ENCODE data around the gene NDUFA12. TPM values are rescaled to one million over a fixed set of nuclear protein-coding genes. Genes with fewer than 3 reads are reported as not detected.

Gene NDUFA12
- total RNA-seq, 1 donor from 2014 or later, result 15.1 TPM

DNA sequence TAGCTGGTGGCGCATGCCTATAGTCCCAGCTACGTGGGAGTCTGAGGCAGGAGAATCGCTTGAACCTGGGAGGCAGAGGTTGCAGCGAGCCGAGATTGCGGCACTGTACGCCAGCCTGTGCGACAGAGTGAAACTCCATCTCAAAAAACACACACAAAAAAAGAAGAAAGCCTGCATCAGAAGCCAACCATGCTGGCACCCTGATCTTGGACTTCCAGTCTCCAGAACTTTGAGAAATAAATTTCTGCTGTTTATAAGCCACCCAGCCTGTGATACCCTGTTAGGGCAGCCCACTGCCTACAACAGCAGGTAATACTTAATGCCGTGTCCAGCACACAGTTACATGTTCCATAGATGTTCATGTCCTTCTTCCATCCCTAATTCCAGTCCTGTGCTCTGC, 62.7 kb downstream of the NDUFA12 start:
- H3K27ac ChIP-seq, result no peak overlapping the region
- no peak overlapping the region for H3K4me3 ChIP-seq
- TF ChIP-seq, protein P1, sequence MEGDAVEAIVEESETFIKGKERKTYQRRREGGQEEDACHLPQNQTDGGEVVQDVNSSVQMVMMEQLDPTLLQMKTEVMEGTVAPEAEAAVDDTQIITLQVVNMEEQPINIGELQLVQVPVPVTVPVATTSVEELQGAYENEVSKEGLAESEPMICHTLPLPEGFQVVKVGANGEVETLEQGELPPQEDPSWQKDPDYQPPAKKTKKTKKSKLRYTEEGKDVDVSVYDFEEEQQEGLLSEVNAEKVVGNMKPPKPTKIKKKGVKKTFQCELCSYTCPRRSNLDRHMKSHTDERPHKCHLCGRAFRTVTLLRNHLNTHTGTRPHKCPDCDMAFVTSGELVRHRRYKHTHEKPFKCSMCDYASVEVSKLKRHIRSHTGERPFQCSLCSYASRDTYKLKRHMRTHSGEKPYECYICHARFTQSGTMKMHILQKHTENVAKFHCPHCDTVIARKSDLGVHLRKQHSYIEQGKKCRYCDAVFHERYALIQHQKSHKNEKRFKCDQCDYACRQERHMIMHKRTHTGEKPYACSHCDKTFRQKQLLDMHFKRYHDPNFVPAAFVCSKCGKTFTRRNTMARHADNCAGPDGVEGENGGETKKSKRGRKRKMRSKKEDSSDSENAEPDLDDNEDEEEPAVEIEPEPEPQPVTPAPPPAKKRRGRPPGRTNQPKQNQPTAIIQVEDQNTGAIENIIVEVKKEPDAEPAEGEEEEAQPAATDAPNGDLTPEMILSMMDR (IDR thresholded peaks at IDR 0.05), result no peak
- no peaks in the 10 kb centered on the region for H3K9me3 ChIP-seq
- intact Hi-C loops (cut with DNase I), result no loop called here
- H3K36me3 ChIP-seq, result no peaks in the 10 kb centered on the region
- no peaks in the 10 kb centered on the region for H3K27me3 ChIP-seq
- no peaks in the 10 kb centered on the region for H3K4me1 ChIP-seq
- no peak for DNase-seq (ENCODE audit: low spot score in 2 of 2)

GRCh38 chr12:94938583-94938982, 64.9 kb downstream of the NDUFA12 start:
- Histone ChIP-seq H3K27me3 (no peaks in the 10 kb centered on the region), H3K36me3 (no peaks in the 10 kb centered on the region), H3K4me1 (no peaks in the 10 kb centered on the region), H3K9me3 (no peaks in the 10 kb centered on the region), H3K27ac (no peak overlapping the region), H3K4me3 (no peak overlapping the region)
- TF ChIP-seq, protein P1 (IDR thresholded peaks at IDR 0.05), result no peak
- DNase-seq (ENCODE audit: low spot score in 2 of 2), result no peak
- intact Hi-C loops (cut with DNase I), result no loop called here

- no peaks in the 10 kb centered on the region for H3K9me3 ChIP-seq
- no peaks in the 10 kb centered on the region for H3K36me3 ChIP-seq
- H3K4me3 ChIP-seq, result no peak overlapping the region
- no peaks in the 10 kb centered on the region for H3K4me1 ChIP-seq
- TF ChIP-seq, protein P1 (IDR thresholded peaks at IDR 0.05), result no peak
- no peaks in the 10 kb centered on the region for H3K27me3 ChIP-seq
- no peak for DNase-seq (ENCODE audit: low spot score in 2 of 2)
- intact Hi-C loops (cut with DNase I), result no loop called here
- no peak overlapping the region for H3K27ac ChIP-seq
Measured at GRCh38 chr12:94930772-94931171, 72.7 kb downstream of the NDUFA12 start.

DNA sequence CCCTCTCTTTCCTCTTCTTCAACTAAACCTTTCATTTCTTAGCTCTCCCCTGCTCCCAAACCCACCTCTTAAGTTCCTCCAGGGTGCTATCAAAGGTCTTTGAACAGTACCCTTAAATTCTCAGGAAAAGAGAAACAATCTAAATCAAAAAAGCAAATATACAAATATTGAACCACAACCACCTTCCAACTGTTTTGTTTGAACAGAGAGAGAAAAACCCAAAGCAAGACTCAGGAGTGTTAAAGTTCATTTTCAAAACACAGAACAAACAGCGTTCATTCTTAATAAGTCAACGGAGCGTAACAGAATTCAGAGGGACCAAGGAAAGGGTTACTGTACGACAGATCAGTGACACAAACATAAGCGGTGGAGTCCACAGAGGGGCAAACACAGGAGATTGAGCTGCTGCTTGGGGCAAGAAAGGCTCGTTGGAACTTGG, 73.3 kb downstream of the NDUFA12 start:
- Histone ChIP-seq H3K27me3 (no peaks in the 10 kb centered on the region), H3K4me1 (no peaks in the 10 kb centered on the region), H3K4me3 (no peak overlapping the region), H3K9me3 (no peaks in the 10 kb centered on the region), H3K36me3 (no peaks in the 10 kb centered on the region), H3K27ac (no peak overlapping the region)
- no peak for DNase-seq (ENCODE audit: low spot score in 2 of 2)
- TF ChIP-seq, protein P1 (IDR thresholded peaks at IDR 0.05), result no peak
- intact Hi-C loops (cut with DNase I), result no loop called here

DNA sequence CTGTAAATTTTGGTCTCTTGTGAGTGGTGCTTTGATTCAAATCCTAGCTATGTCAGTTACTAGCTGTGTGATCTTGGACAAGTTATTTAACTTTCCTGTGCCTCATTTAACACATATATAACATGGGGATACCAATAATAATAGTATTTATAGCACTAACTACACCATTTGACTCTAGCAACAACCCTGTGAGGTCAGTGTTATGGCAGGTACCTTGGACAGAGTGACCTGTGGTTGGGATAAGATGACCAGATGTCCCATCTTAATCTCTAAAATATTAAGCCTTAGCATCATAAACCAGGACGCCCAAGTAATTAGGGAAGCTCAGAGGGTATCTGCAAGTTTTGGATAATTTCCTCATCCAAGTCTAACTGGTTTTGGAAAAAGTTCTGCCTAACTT, 73.7 kb downstream of the NDUFA12 start:
- DNase-seq (ENCODE audit: low spot score in 2 of 2), result no peak
- Histone ChIP-seq H3K4me1 (no peaks in the 10 kb centered on the region), H3K36me3 (no peaks in the 10 kb centered on the region), H3K9me3 (no peaks in the 10 kb centered on the region), H3K27ac (no peak overlapping the region), H3K27me3 (no peaks in the 10 kb centered on the region), H3K4me3 (no peak overlapping the region)
- intact Hi-C loops (cut with DNase I), result no loop called here
- TF ChIP-seq, protein P1 (IDR thresholded peaks at IDR 0.05), result no peak

DNA sequence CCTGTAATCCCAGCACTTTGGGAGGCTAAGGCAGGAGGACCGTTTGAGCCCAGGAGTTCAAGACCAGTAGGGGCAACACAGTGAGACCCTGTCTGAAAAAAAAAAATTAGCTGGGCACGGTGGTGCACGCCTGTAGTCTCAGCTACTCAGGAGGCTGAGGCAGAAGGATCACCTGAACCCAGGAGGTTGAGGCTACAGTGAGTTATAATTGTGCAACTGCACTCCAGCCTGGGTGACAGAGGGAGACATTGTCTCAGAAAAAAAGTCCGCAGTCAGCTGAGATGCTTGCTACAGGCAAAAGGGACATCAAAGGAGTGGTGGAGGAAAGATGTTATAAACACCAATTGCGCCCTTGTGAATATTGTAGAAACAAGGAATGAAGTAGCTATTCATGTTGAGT, 77.8 kb downstream of the NDUFA12 start:
- Histone ChIP-seq H3K4me3 (no peak overlapping the region), H3K36me3 (no peaks in the 10 kb centered on the region), H3K9me3 (no peaks in the 10 kb centered on the region), H3K4me1 (no peaks in the 10 kb centered on the region), H3K27ac (no peak overlapping the region), H3K27me3 (no peaks in the 10 kb centered on the region)
- intact Hi-C loops (cut with DNase I), result no loop called here
- TF ChIP-seq, protein P1 (IDR thresholded peaks at IDR 0.05), result no peak
- DNase-seq (ENCODE audit: low spot score in 2 of 2), result no peak
